GM12872 (cell line): Measurements from ENCODE around the gene CXADR.

ENCODE experiments used
- CTCF ChIP-seq: IDR thresholded peaks from 3 replicates; pipeline ENCODE4 v1.5.1; 2011; ENCODE audit warnings: low read depth, mild to moderate bottlenecking, low read length, moderate library complexity; ENCODE audit not compliant: insufficient read depth

The CXADR gene

GRCh38 chr21:17597680-17598079, 84.8 kb downstream of the CXADR start:
- no peak for TF ChIP-seq CTCF

GRCh38 chr21:17598437-17598836, 85.6 kb downstream of the CXADR start:
- no peak for TF ChIP-seq CTCF

DNA sequence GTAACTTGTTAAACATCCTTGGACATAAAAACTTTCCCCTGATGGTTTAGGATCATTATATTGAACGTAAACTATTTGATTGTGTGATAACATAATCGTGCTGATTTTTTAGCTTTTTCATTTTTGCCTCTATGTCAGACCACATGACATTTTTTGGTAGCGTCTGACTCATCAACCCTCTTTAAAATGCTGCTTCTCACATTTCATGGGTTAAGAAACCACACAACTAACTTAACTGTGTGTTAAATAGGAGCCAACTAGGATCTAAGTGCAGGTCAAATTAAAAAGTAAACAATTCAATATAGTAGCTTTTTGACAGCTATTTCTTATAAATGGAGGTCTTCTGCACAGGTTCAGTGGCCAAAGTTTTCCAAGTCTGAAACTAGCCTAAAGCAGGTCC, 90.0 kb downstream of the CXADR start:
- no peak for TF ChIP-seq CTCF

GRCh38 chr21:17607684-17608083, 94.8 kb downstream of the CXADR start:
- no peak for TF ChIP-seq CTCF

GRCh38 chr21:17609681-17610080, 96.8 kb downstream of the CXADR start:
- no peak for TF ChIP-seq CTCF

DNA sequence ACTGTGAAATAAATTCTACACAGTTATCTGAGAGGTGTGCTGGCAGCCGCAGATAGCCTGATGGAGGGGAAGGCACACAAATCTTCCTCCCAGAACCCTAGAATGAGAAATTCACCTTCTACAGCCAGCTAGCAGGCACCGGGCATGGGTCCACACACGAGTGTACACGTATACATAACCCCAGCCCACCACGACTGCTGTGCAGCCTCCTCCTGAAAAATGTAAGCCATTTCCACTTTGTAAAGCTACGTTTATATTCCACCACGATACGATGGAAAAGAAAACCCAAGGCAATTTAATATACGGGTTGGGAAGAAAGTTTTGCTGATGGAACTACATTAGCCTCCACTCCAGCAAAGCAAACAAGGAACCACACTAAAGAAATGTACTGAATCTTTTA, 98.1 kb downstream of the CXADR start:
- no peak for TF ChIP-seq CTCF

DNA sequence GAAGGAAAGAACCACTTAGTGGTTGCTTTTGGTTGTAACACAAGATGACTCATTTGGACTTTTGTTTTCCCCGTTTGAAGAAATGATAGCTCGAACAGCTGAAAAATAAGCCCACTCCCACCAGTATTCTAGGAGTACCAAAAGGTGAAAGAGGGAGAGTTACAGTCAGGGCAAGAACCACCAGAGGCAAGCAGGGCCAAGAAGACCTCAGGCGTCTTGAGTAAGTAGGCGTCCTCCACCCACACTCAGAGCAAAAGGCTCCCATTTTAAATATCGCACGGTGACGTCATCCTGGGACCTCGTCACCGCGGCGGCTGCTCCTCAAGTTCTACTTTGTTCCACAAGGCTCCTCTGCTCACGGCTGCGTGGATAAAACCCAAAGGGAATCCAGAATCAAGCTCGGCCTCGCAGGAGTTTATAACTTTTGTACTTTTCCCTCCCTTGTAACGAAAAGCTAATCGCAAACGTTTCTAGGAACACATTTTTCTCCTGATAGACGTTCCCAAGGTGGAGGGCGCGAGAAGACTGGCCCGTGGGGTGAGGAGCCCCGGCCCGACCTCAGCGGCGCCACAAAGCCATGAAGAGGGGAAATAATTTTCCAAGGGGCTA, 98.7 kb downstream of the CXADR start:
- TF ChIP-seq CTCF: no peak
